Endothelial cell of umbilical vein (primary cell): Measurements from ENCODE around the gene FBXW11.

ENCODE experiments used
- EZH2 ChIP-seq: IDR thresholded peaks from 2 replicates; pipeline ENCODE4 v1.6.1; 2012; ENCODE audit warnings: borderline replicate concordance, low read depth, mild to moderate bottlenecking, moderate library complexity, low read length, inconsistent platforms; ENCODE audit not compliant: severe bottlenecking
- JUN ChIP-seq: IDR thresholded peaks from 2 replicates; pipeline ENCODE4 v1.6.1; 2011; ENCODE audit warnings: borderline replicate concordance, low read depth; ENCODE audit not compliant: insufficient read length, insufficient read depth
- MYC ChIP-seq: IDR thresholded peaks from one replicate; pipeline ENCODE4 v1.6.1; 2011; ENCODE audit warnings: mild to moderate bottlenecking, low read depth, low read length
- POLR2AphosphoS5 ChIP-seq: IDR thresholded peaks from 2 replicates; pipeline ENCODE4 v1.6.1; 2012; ENCODE audit warnings: low read depth, mild to moderate bottlenecking, control low read depth, low read length, moderate library complexity; ENCODE audit not compliant: insufficient read depth
- TF ChIP-seq, protein P1 (sequence below), 2 donors: IDR thresholded peaks; 1 replicate in 1 of 2; 2 replicates in 1 of 2; pipeline ENCODE4 v1.5.1; 2011; ENCODE audit warnings: low read length in 2 of 2, mild to moderate bottlenecking in 2 of 2, moderate library complexity in 2 of 2, control low read depth in 1 of 2, inconsistent platforms in 1 of 2, low read depth in 1 of 2; ENCODE audit not compliant: insufficient read depth in 1 of 2; ENCODE audit errors: extremely low read depth in 1 of 2

GRCh38 chr5:171953860-171954701 is 52.4 kb downstream of the FBXW11 start:
- TF ChIP-seq EZH2, result no peak
- TF ChIP-seq, protein P1, sequence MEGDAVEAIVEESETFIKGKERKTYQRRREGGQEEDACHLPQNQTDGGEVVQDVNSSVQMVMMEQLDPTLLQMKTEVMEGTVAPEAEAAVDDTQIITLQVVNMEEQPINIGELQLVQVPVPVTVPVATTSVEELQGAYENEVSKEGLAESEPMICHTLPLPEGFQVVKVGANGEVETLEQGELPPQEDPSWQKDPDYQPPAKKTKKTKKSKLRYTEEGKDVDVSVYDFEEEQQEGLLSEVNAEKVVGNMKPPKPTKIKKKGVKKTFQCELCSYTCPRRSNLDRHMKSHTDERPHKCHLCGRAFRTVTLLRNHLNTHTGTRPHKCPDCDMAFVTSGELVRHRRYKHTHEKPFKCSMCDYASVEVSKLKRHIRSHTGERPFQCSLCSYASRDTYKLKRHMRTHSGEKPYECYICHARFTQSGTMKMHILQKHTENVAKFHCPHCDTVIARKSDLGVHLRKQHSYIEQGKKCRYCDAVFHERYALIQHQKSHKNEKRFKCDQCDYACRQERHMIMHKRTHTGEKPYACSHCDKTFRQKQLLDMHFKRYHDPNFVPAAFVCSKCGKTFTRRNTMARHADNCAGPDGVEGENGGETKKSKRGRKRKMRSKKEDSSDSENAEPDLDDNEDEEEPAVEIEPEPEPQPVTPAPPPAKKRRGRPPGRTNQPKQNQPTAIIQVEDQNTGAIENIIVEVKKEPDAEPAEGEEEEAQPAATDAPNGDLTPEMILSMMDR (IDR thresholded peaks at IDR 0.05; ENCODE audit: extremely low read depth in 1 of 2, insufficient read depth in 1 of 2, low read depth in 1 of 2, low read length in 2 of 2), result no peak
- no peak for TF ChIP-seq MYC
- no peak for TF ChIP-seq POLR2AphosphoS5
- no peak for TF ChIP-seq JUN
